ENCODE data around the gene DIPK1A.

- TF ChIP-seq CTCF (conservative IDR thresholded peaks at IDR 0.05 in 1 of 2, IDR thresholded peaks at IDR 0.05 in 1 of 2; ENCODE audit: low read depth in 1 of 2, low read length in 2 of 2) (no peak), EZH2 (IDR thresholded peaks at IDR 0.05; ENCODE audit: low read length, missing control alignments) (no peak)
Measured at GRCh38 chr1:92864131-92864530, 97.1 kb downstream of the DIPK1A start.

All from fibroblast of lung (primary cell).